ENCODE results near the gene ALOX15B.

Gene ALOX15B

GRCh38 chr17:8031261-8031661, 7.6 kb upstream of the ALOX15B start:
- Histone ChIP-seq H3K27me3 (ENCODE audit: insufficient read depth, poor library complexity, severe bottlenecking) (no peaks in the 10 kb centered on the region), H3K27ac (replicated peaks) (no peak overlapping the region), H3K4me3 (replicated peaks; ENCODE audit: insufficient read depth, low read length) (no peak overlapping the region)
- TF ChIP-seq POLR2AphosphoS5 (IDR thresholded peaks at IDR 0.05; ENCODE audit: low read depth) (no peak), GABPA (IDR thresholded peaks at IDR 0.05; ENCODE audit: low read depth) (no peak), SPI1 (IDR thresholded peaks at IDR 0.05; ENCODE audit: borderline replicate concordance, low read depth) (no peak)
- TF ChIP-seq, protein P1, sequence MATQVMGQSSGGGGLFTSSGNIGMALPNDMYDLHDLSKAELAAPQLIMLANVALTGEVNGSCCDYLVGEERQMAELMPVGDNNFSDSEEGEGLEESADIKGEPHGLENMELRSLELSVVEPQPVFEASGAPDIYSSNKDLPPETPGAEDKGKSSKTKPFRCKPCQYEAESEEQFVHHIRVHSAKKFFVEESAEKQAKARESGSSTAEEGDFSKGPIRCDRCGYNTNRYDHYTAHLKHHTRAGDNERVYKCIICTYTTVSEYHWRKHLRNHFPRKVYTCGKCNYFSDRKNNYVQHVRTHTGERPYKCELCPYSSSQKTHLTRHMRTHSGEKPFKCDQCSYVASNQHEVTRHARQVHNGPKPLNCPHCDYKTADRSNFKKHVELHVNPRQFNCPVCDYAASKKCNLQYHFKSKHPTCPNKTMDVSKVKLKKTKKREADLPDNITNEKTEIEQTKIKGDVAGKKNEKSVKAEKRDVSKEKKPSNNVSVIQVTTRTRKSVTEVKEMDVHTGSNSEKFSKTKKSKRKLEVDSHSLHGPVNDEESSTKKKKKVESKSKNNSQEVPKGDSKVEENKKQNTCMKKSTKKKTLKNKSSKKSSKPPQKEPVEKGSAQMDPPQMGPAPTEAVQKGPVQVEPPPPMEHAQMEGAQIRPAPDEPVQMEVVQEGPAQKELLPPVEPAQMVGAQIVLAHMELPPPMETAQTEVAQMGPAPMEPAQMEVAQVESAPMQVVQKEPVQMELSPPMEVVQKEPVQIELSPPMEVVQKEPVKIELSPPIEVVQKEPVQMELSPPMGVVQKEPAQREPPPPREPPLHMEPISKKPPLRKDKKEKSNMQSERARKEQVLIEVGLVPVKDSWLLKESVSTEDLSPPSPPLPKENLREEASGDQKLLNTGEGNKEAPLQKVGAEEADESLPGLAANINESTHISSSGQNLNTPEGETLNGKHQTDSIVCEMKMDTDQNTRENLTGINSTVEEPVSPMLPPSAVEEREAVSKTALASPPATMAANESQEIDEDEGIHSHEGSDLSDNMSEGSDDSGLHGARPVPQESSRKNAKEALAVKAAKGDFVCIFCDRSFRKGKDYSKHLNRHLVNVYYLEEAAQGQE (IDR thresholded peaks at IDR 0.05; ENCODE audit: insufficient replicate concordance, low read depth) = no peak
- TF ChIP-seq, protein P2, sequence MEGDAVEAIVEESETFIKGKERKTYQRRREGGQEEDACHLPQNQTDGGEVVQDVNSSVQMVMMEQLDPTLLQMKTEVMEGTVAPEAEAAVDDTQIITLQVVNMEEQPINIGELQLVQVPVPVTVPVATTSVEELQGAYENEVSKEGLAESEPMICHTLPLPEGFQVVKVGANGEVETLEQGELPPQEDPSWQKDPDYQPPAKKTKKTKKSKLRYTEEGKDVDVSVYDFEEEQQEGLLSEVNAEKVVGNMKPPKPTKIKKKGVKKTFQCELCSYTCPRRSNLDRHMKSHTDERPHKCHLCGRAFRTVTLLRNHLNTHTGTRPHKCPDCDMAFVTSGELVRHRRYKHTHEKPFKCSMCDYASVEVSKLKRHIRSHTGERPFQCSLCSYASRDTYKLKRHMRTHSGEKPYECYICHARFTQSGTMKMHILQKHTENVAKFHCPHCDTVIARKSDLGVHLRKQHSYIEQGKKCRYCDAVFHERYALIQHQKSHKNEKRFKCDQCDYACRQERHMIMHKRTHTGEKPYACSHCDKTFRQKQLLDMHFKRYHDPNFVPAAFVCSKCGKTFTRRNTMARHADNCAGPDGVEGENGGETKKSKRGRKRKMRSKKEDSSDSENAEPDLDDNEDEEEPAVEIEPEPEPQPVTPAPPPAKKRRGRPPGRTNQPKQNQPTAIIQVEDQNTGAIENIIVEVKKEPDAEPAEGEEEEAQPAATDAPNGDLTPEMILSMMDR (IDR thresholded peaks at IDR 0.05; ENCODE audit: insufficient read depth, low read length) = no peak
- DNase-seq (ENCODE audit: low read depth in 1 of 2, low spot score in 1 of 2) = no peak

GRCh38 chr17:8031950-8032349, 6.9 kb upstream of the ALOX15B start:
- no peak overlapping the region for H3K4me3 ChIP-seq (replicated peaks; ENCODE audit: insufficient read depth, low read length)
- no peak for DNase-seq (ENCODE audit: low read depth in 1 of 2, low spot score in 1 of 2)
- no peak overlapping the region for H3K27ac ChIP-seq (replicated peaks)
- H3K27me3 ChIP-seq (ENCODE audit: insufficient read depth, poor library complexity, severe bottlenecking) = no peaks in the 10 kb centered on the region
- TF ChIP-seq SPI1 (IDR thresholded peaks at IDR 0.05; ENCODE audit: borderline replicate concordance, low read depth) (no peak), POLR2AphosphoS5 (IDR thresholded peaks at IDR 0.05; ENCODE audit: low read depth) (no peak), GABPA (IDR thresholded peaks at IDR 0.05; ENCODE audit: low read depth) (no peak)
- TF ChIP-seq, protein P1 (IDR thresholded peaks at IDR 0.05; ENCODE audit: insufficient replicate concordance, low read depth) = no peak
- TF ChIP-seq, protein P2 (IDR thresholded peaks at IDR 0.05; ENCODE audit: insufficient read depth, low read length) = no peak

DNA sequence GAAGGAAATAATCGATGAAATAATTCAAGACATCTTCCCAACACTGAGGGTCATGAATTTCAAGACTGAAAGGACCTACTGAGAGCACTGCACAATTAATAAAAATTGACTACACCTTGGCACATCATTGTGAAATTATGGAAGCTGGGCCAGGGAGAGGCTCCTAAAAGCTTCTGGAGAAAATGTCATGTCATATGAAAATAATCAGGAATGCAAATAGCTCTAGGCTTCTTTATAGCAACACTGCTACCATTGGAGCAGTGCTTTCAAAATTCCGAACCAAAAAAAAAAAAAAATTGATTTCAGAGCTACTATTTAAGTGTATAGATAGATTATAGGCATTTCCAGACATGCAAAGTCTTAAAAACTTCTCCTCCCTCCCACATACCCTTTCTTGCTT, 6.4 kb upstream of the ALOX15B start:
- no peak for DNase-seq (ENCODE audit: low read depth in 1 of 2, low spot score in 1 of 2)
- Histone ChIP-seq H3K27me3 (ENCODE audit: insufficient read depth, poor library complexity, severe bottlenecking) (no peaks in the 10 kb centered on the region), H3K4me3 (replicated peaks; ENCODE audit: insufficient read depth, low read length) (no peak overlapping the region), H3K27ac (replicated peaks) (no peak overlapping the region)
- TF ChIP-seq POLR2AphosphoS5 (IDR thresholded peaks at IDR 0.05; ENCODE audit: low read depth) = no peak
- TF ChIP-seq, protein P1 (IDR thresholded peaks at IDR 0.05; ENCODE audit: insufficient replicate concordance, low read depth) = no peak
- TF ChIP-seq SPI1 (IDR thresholded peaks at IDR 0.05; ENCODE audit: borderline replicate concordance, low read depth) = no peak
- no peak for TF ChIP-seq GABPA (IDR thresholded peaks at IDR 0.05; ENCODE audit: low read depth)
- TF ChIP-seq, protein P2 (IDR thresholded peaks at IDR 0.05; ENCODE audit: insufficient read depth, low read length) = no peak
